Activated CD8-positive, alpha-beta T cell treated with anti-CD3 and anti-CD28 coated beads for 36 hours (primary cell): ENCODE data around the gene ZNF614. TPM values are rescaled to one million over a fixed set of nuclear protein-coding genes. Genes with fewer than 3 reads are reported as not detected.
A peak's percentile ranks its signal among the peaks of the same experiment; 100 is the strongest.
"Not testable (repeated sequence)": the region's sequence is repeated elsewhere in the genome, so short reads cannot be mapped to it uniquely, and the experiment has no call there.

Experiments
- ATAC-seq: fragments of 200-7000 bp; cut with Tn5 transposase; one replicate; pipeline ENCODE4 v1.10.0; 2021; ENCODE audit warnings: mild to moderate bottlenecking, moderate library complexity
- CTCF ChIA-PET: fragments of 350-600 bp; sonication (Branson Sonifier 250); formaldehyde crosslinking; loops from one replicate; lab custom pipeline; 2021; ENCODE audit warnings: antibody characterized with exemption; lab: Charles Lee
- POLR2A ChIA-PET: fragments of 350-600 bp; sonication (Branson Sonifier 250); formaldehyde crosslinking; loops from one replicate; lab custom pipeline; 2021; ENCODE audit warnings: antibody characterized with exemption; lab: Charles Lee
- DNase-seq: peaks from one replicate; pipeline ENCODE4 v3.0.0-alpha.2; 2020
- H3K27ac Mint-ChIP-seq: one replicate; pipeline ENCODE4 v1.8.0; 2021; ENCODE audit warnings: mild to moderate bottlenecking, mixed read lengths
- H3K27me3 Mint-ChIP-seq: one replicate; pipeline ENCODE4 v1.8.0; 2021; ENCODE audit warnings: mixed read lengths
- H3K36me3 Mint-ChIP-seq: one replicate; pipeline ENCODE4 v1.8.0; 2021; ENCODE audit warnings: low read depth, mixed read lengths
- H3K4me1 Mint-ChIP-seq: one replicate; pipeline ENCODE4 v1.8.0; 2021; ENCODE audit warnings: low read depth, mixed read lengths
- H3K4me3 Mint-ChIP-seq: one replicate; pipeline ENCODE4 v1.8.0; 2021; ENCODE audit warnings: mild to moderate bottlenecking, moderate library complexity, mixed read lengths
- H3K9me3 Mint-ChIP-seq: one replicate; pipeline ENCODE4 v1.8.0; 2021; ENCODE audit warnings: mixed read lengths
- CTCF ChIP-seq: fragments of 200-600 bp; IDR thresholded peaks from one replicate; pipeline ENCODE4 v1.8.0; 2022; ENCODE audit warnings: antibody characterized with exemption, mild to moderate bottlenecking
- intact Hi-C: fragments of 100-400 bp; cut with micrococcal nuclease; formaldehyde crosslinking; loops from one replicate; pipeline ENCODE4 v1.10.0; 2022
- total RNA-seq, 2 experiments: library from RNA; stranded (reverse); gene quantifications; one replicate each; pipeline ENCODE4 v1.2.3, GENCODE V29; 2021

Gene ZNF614
- total RNA-seq, 2 experiments from 2014 or later: 11.9 to 13.3 TPM

GRCh38 chr19:51980116-51980736 lies 48.0 kb downstream of the ZNF614 start:
- ATAC-seq (no peak), DNase-seq (no peak)
- Mint-ChIP-seq H3K27me3 (no peaks in the 10 kb centered on the region), H3K27ac (no peak overlapping the region), H3K4me3 (no peak overlapping the region), H3K4me1 (peaks cover 6% of the 10 kb centered on the region), H3K36me3 (peaks cover 82% of the 10 kb centered on the region), H3K9me3 (peaks cover 56% of the 10 kb centered on the region)
- ChIA-PET CTCF (no interaction called here), POLR2A (no interaction called here)
- intact Hi-C loops: no loop called here
- TF ChIP-seq CTCF: no peak

GRCh38 chr19:51978882-51979281 lies 49.3 kb downstream of the ZNF614 start:
- peaks cover 62% of the 10 kb centered on the region for H3K9me3 Mint-ChIP-seq
- no peaks in the 10 kb centered on the region for H3K27me3 Mint-ChIP-seq
- H3K36me3 Mint-ChIP-seq: peaks cover 89% of the 10 kb centered on the region
- peak; percentile 3 for DNase-seq
- POLR2A ChIA-PET: interaction anchor here (1.2 to 1.5 kb wide), 2 partner anchors 14 to 49 kb away, joined by 4 to 5 read pairs; partner anchors contain the start of gene ZNF614
- no peak for ATAC-seq
- intact Hi-C loops: no loop called here
- H3K4me1 Mint-ChIP-seq: peaks cover 4% of the 10 kb centered on the region
- CTCF ChIA-PET: no interaction called here
- TF ChIP-seq CTCF: no peak
- no peak overlapping the region for H3K4me3 Mint-ChIP-seq
- no peak overlapping the region for H3K27ac Mint-ChIP-seq

GRCh38 chr19:51977346-51977745 lies 50.8 kb downstream of the ZNF614 start:
- Mint-ChIP-seq H3K27ac (no peak overlapping the region), H3K36me3 (peaks cover 91% of the 10 kb centered on the region), H3K4me3 (no peak overlapping the region), H3K27me3 (no peaks in the 10 kb centered on the region), H3K4me1 (peaks cover 4% of the 10 kb centered on the region), H3K9me3 (peaks cover 65% of the 10 kb centered on the region)
- TF ChIP-seq CTCF: no peak
- ChIA-PET CTCF (no interaction called here), POLR2A (no interaction called here)
- no peak for ATAC-seq
- intact Hi-C loops: no loop called here
- DNase-seq: no peak

GRCh38 chr19:51976852-51977251 lies 51.3 kb downstream of the ZNF614 start:
- H3K27ac Mint-ChIP-seq: no peak overlapping the region
- intact Hi-C loops: no loop called here
- H3K4me1 Mint-ChIP-seq: peaks cover 4% of the 10 kb centered on the region
- no peak for DNase-seq
- H3K36me3 Mint-ChIP-seq: peaks cover 94% of the 10 kb centered on the region
- TF ChIP-seq CTCF: no peak
- H3K9me3 Mint-ChIP-seq: peaks cover 65% of the 10 kb centered on the region
- ATAC-seq: no peak
- H3K27me3 Mint-ChIP-seq: no peaks in the 10 kb centered on the region
- ChIA-PET POLR2A (no interaction called here), CTCF (no interaction called here)
- H3K4me3 Mint-ChIP-seq: no peak overlapping the region

- H3K4me3 Mint-ChIP-seq, POLR2A ChIA-PET, intact Hi-C loops, H3K4me1 Mint-ChIP-seq, CTCF ChIA-PET, H3K27me3 Mint-ChIP-seq, ATAC-seq, DNase-seq, H3K27ac Mint-ChIP-seq: not testable (repeated sequence)
- H3K9me3 Mint-ChIP-seq: peaks cover 70% of the 10 kb centered on the region
- peaks cover 95% of the 10 kb centered on the region for H3K36me3 Mint-ChIP-seq
Observed at GRCh38 chr19:51975787-51976186, 52.4 kb downstream of the ZNF614 start.
